ENCODE data around the gene PHF14.

GRCh38 chr7:11210374-11210773 is 236.7 kb downstream of the PHF14 start:
- TF ChIP-seq POLR2A (IDR thresholded peaks at IDR 0.05) (no peak), CTCF (IDR thresholded peaks at IDR 0.05) (no peak), EP300 (IDR thresholded peaks at IDR 0.05) (no peak)
